IMR-90 (cell line): Measurements from ENCODE around the gene FOXO6. TPM values are rescaled to one million over a fixed set of nuclear protein-coding genes. Genes with fewer than 3 reads are reported as not detected.

ENCODE experiments used
- ATAC-seq: fragments of 200-7000 bp; cut with Tn5 transposase; 2 replicates; pipeline ENCODE4 v1.9.1; 2020; ENCODE audit warnings: low read depth, mild to moderate bottlenecking, moderate library complexity
- BruUV-seq: library from RNA; stranded (reverse); fragments of 400-500 nt; replicated peaks from 2 replicates; lab custom pipeline; 2021; lab: Mats Ljungman, UMichigan
- CTCF ChIA-PET: fragments of 300-600 bp; formaldehyde crosslinking; extraction: SDS; loops from one replicate; lab custom pipeline; 2021; ENCODE audit warnings: antibody characterized with exemption; lab: Yijun Ruan, JAX
- POLR2A ChIA-PET: fragments of 300-600 bp; sonication (Branson Sonifier 250); formaldehyde crosslinking; loops from one replicate; lab custom pipeline; 2022; ENCODE audit warnings: antibody characterized with exemption; ENCODE audit not compliant: unreplicated experiment; lab: Charles Lee
- DNase-seq: peaks from one replicate; pipeline ENCODE4 v3.0.0; 2013
- H2AFZ ChIP-seq: replicated peaks from 2 replicates; pipeline ENCODE3; 2013; ENCODE audit warnings: low read length, mild to moderate bottlenecking; ENCODE audit not compliant: poor library complexity
- H2AK5ac ChIP-seq: 2 replicates; pipeline ENCODE4 v1.6.1; 2013; ENCODE audit warnings: low read depth, low read length, inconsistent platforms
- H2AK9ac ChIP-seq: replicated peaks from 2 replicates; pipeline ENCODE3; 2013; ENCODE audit warnings: mild to moderate bottlenecking, low read depth, low read length, moderate library complexity; ENCODE audit not compliant: poor library complexity
- H2BK120ac ChIP-seq: 2 replicates; pipeline ENCODE4 v1.6.1; 2013; ENCODE audit warnings: low read depth, low read length, inconsistent platforms
- H2BK15ac ChIP-seq: 3 replicates; pipeline ENCODE4 v1.6.1; 2013; ENCODE audit warnings: low read depth, low read length, inconsistent platforms
- H2BK20ac ChIP-seq: 2 replicates; pipeline ENCODE4 v1.6.1; 2013; ENCODE audit warnings: low read depth, mild to moderate bottlenecking, inconsistent platforms, low read length, moderate library complexity
- H2BK5ac ChIP-seq: 2 replicates; pipeline ENCODE4 v1.6.1; 2013; ENCODE audit warnings: mild to moderate bottlenecking, low read depth, low read length, inconsistent platforms; ENCODE audit not compliant: poor library complexity, severe bottlenecking
- H3K14ac ChIP-seq: replicated peaks from 2 replicates; pipeline ENCODE4 v1.6.1; 2013; ENCODE audit warnings: low read depth, low read length, inconsistent platforms
- H3K18ac ChIP-seq: 2 replicates; pipeline ENCODE4 v1.6.1; 2013; ENCODE audit warnings: low read depth, low read length, control low read depth
- H3K23ac ChIP-seq: 2 replicates; pipeline ENCODE4 v1.6.1; 2013; ENCODE audit warnings: low read depth, low read length, inconsistent platforms
- H3K27ac ChIP-seq: 2 replicates; pipeline ENCODE4 v1.5.1; 2013; ENCODE audit warnings: mild to moderate bottlenecking, control low read depth, low read length; ENCODE audit not compliant: insufficient read depth
- H3K27me3 ChIP-seq: 2 replicates; pipeline ENCODE4 v1.6.1; 2013; ENCODE audit warnings: low read length; ENCODE audit not compliant: control insufficient read depth, insufficient read depth
- H3K36me3 ChIP-seq: 2 replicates; pipeline ENCODE4 v1.6.1; 2013; ENCODE audit warnings: low read length, mixed read lengths; ENCODE audit not compliant: control insufficient read depth, insufficient read depth
- H3K4ac ChIP-seq: 2 replicates; pipeline ENCODE4 v1.6.1; 2013; ENCODE audit warnings: low read depth, low read length, inconsistent platforms
- H3K4me1 ChIP-seq: 2 replicates; pipeline ENCODE4 v1.6.1; 2013; ENCODE audit warnings: low read length, mixed read lengths; ENCODE audit not compliant: control insufficient read depth, insufficient read depth
- H3K4me2 ChIP-seq: 2 replicates; pipeline ENCODE4 v1.6.1; 2013; ENCODE audit warnings: low read depth, mild to moderate bottlenecking, control low read depth, low read length, moderate library complexity
- H3K4me3 ChIP-seq: 2 replicates; pipeline ENCODE4 v1.5.1; 2013; ENCODE audit warnings: low read depth, mild to moderate bottlenecking, control low read depth, low read length, moderate library complexity; ENCODE audit not compliant: insufficient read depth
- H3K56ac ChIP-seq: 2 replicates; pipeline ENCODE4 v1.6.1; 2013; ENCODE audit warnings: low read length, inconsistent platforms; ENCODE audit not compliant: insufficient read depth; ENCODE audit errors: extremely low read depth
- H3K79me1 ChIP-seq, 2 experiments: 2 replicates each; pipeline ENCODE4 v1.6.1; 2013; ENCODE audit warnings: low read length in 2 of 2, inconsistent platforms in 1 of 2, low read depth in 1 of 2
- H3K9ac ChIP-seq: 2 replicates; pipeline ENCODE4 v1.6.1; 2013; ENCODE audit warnings: low read depth, low read length, control low read depth
- H3K9me1 ChIP-seq: 2 replicates; pipeline ENCODE4 v1.6.1; 2013; ENCODE audit warnings: low read length, inconsistent platforms; ENCODE audit not compliant: insufficient read depth
- H3K9me3 ChIP-seq: 2 replicates; pipeline ENCODE4 v1.6.1; 2013; ENCODE audit warnings: low read length; ENCODE audit not compliant: control insufficient read depth, insufficient read depth
- H4K20me1 ChIP-seq: 2 replicates; pipeline ENCODE4 v1.6.1; 2013; ENCODE audit warnings: low read length, inconsistent platforms; ENCODE audit not compliant: insufficient read depth
- H4K5ac ChIP-seq: 2 replicates; pipeline ENCODE4 v1.6.1; 2013; ENCODE audit warnings: mild to moderate bottlenecking, low read depth, low read length, control low read depth
- H4K8ac ChIP-seq, 2 experiments: 2 replicates each; pipeline ENCODE4 v1.6.1; 2013; ENCODE audit warnings: low read depth in 2 of 2, low read length in 2 of 2, control low read depth in 1 of 2, inconsistent platforms in 1 of 2
- H4K91ac ChIP-seq: 2 replicates; pipeline ENCODE4 v1.6.1; 2013; ENCODE audit warnings: low read depth, low read length, inconsistent platforms; ENCODE audit not compliant: insufficient read depth
- ELK1 ChIP-seq: fragments of 150-350 bp; IDR thresholded peaks from 2 replicates; pipeline ENCODE4 v1.6.1; 2016; ENCODE audit warnings: low read depth, mild to moderate bottlenecking, low read length, moderate library complexity, borderline replicate concordance
- MAFK ChIP-seq: IDR thresholded peaks from 2 replicates; pipeline ENCODE4 v1.6.1; 2012; ENCODE audit warnings: low read depth, low read length, improper control_type of control experiment
- MXI1 ChIP-seq: IDR thresholded peaks from 2 replicates; pipeline ENCODE4 v1.6.1; 2012; ENCODE audit warnings: low read depth, mild to moderate bottlenecking, low read length, moderate library complexity, borderline replicate concordance
- POLR2A ChIP-seq: IDR thresholded peaks from 2 replicates; pipeline ENCODE4 v1.6.1; 2012; ENCODE audit warnings: mild to moderate bottlenecking, low read depth, low read length
- RAD21 ChIP-seq: IDR thresholded peaks from 2 replicates; pipeline ENCODE4 v1.6.1; 2012; ENCODE audit warnings: low read length, improper control_type of control experiment
- RFX5 ChIP-seq: IDR thresholded peaks from 2 replicates; pipeline ENCODE4 v1.8.0; 2012; ENCODE audit warnings: low read depth, mild to moderate bottlenecking, low read length, moderate library complexity
- WGBS, 2 experiments: methylation state at CpG; one replicate each; pipeline versions ENCODE4 v1.1.5 to v1.1.7; 2013; ENCODE audit warnings: missing lambda C conversion rate in 2 of 2; ENCODE audit not compliant: insufficient read length in 1 of 2; ENCODE audit errors: extremely low coverage in 2 of 2; 5-methylcytosine and 5-hydroxymethylcytosine counted together
- dilution Hi-C: fragments of 300-500 bp; cut with HindIII; formaldehyde crosslinking; loops from one replicate; pipeline ENCODE4 v1.14.3; 2018; ENCODE audit warnings: low sequenced_read_pairs; ENCODE audit not compliant: unreplicated experiment
- in situ Hi-C: fragments of 300-500 bp; cut with MboI; formaldehyde crosslinking; loops from 3 replicates; pipeline ENCODE4 v1.14.3; 2019; ENCODE audit warnings: low sequenced_read_pairs, inconsistent platforms, mixed read lengths
- intact Hi-C: fragments of 100-400 bp; cut with micrococcal nuclease; formaldehyde crosslinking; loops from 2 replicates; pipeline ENCODE4 v1.10.0; 2022
- polyA plus RNA-seq, 3 experiments: library from polyadenylated mRNA; depleted of rRNA; stranded (reverse); fragments of >200 nt; gene quantifications; 2 replicates each; pipeline ENCODE4 v1.2.3, GENCODE V29; 2012; ENCODE audit warnings: low replicate concordance in 1 of 3
- total RNA-seq: library from RNA; depleted of rRNA; stranded (reverse); fragments of >200 nt; gene quantifications from 2 replicates; pipeline ENCODE4 v1.2.3, GENCODE V29; 2012

FOXO6 gene
- total and polyA plus RNA-seq, 2 of the 4 experiments (the other 2 are of a cell fraction) = not detected

DNA sequence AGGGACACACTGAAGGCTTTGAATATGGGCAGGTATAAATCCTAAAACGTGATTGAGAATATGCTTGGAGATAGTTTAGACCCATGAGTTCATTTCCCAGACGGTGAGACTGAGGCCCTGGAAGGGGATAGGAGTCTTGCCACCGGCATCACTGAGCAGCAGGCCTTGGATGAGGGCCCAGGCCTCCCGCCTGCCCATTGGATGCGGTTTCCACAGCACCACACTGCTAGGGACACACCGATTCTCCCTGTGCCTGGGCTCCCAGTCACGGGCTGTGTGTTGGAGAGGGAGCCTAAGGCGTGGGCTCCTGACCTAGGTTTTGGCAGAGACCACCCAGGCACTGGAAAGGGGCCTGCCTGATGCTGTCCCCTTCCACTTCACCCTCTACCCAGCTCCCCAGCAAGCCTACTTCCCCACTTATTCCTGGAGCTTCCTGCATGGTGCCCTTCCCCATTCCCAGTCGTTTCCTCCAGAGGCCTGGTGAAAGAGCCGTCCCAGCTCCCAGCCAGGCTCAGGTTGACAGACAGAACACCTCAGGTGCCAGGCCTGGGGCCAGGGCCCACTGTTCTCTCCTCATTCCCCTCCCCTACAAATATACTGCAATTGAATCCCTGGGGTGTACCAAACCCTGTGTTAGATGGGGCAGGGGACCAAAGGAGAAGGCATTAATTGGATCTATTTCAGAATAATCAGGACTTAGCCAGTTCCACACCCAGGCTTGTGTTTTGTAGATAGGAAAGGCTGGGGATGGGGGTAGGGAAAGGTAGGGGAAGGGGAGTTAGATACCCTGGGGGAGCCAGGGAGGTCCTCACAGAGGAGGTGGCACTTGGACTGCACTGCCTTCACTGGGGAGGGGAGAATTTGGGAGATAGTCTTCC lies 3.4 kb downstream of the FOXO6 start:
- Histone ChIP-seq H3K18ac (no peak overlapping the region), H3K27me3 (peaks cover 71% of the 10 kb centered on the region), H3K56ac (no peak overlapping the region), H2BK5ac (no peak overlapping the region), H3K79me1 (no peaks in the 10 kb centered on the region), H3K9ac (no peak overlapping the region), H3K36me3 (no peaks in the 10 kb centered on the region), H3K9me3 (no peaks in the 10 kb centered on the region), H3K4ac (no peak overlapping the region), H2AK9ac (no peak overlapping the region), H3K4me3 (no peak overlapping the region), H2BK15ac (no peak overlapping the region), H2AK5ac (no peak overlapping the region), H4K5ac (no peak overlapping the region), H3K9me1 (peaks cover 3% of the 10 kb centered on the region; the same call in 1 of the 2 replicates), H2AFZ (no peak overlapping the region), H3K14ac (no peak overlapping the region), H3K4me2 (no peak overlapping the region), H4K91ac (no peak overlapping the region), H4K20me1 (0 out of 2 replicates have a peak, but pooled peaks cover 5% of the 10 kb centered on the region), H3K27ac (no peak overlapping the region), H2BK20ac (no peak overlapping the region), H3K23ac (no peak overlapping the region), H2BK120ac (no peak overlapping the region), H3K4me1 (peaks cover 1% of the 10 kb centered on the region; the same call in 1 of the 2 replicates), H4K8ac (no peak overlapping the region)
- BruUV-seq = no TSS peak
- in situ Hi-C loops = no loop called here
- ATAC-seq (no peak), DNase-seq (no peak)
- POLR2A ChIA-PET = no interaction called here
- CTCF ChIA-PET = no interaction called here
- dilution Hi-C loops = no loop called here
- 33% methylated on average over 3 of the region's 10 CpGs; no CpG with 5 or more reads in 1 of the 2 experiments for WGBS, 2 experiments
- TF ChIP-seq RFX5 = no peak
- TF ChIP-seq MXI1 = no peak
- TF ChIP-seq RAD21 = no peak
- no peak for TF ChIP-seq ELK1
- no peak for TF ChIP-seq POLR2A
- TF ChIP-seq MAFK = no peak
- intact Hi-C loops = loop anchor here (5.0 kb wide), 1 partner anchor 258 kb away; no protein-coding TSS in a partner anchor
